GM18867 (cell line): Measurements from ENCODE around the gene EHD3.

Experiments
- ATAC-seq: cut with Tn5 transposase; IDR thresholded peaks from one replicate; pipeline ENCODE4 v1.9.1; 2021; ENCODE audit warnings: mild to moderate bottlenecking, moderate library complexity; ENCODE audit not compliant: unreplicated experiment

EHD3 gene

GRCh38 chr2:31253356-31254131 is 19.6 kb downstream of the EHD3 start:
- ATAC-seq: no peak

DNA sequence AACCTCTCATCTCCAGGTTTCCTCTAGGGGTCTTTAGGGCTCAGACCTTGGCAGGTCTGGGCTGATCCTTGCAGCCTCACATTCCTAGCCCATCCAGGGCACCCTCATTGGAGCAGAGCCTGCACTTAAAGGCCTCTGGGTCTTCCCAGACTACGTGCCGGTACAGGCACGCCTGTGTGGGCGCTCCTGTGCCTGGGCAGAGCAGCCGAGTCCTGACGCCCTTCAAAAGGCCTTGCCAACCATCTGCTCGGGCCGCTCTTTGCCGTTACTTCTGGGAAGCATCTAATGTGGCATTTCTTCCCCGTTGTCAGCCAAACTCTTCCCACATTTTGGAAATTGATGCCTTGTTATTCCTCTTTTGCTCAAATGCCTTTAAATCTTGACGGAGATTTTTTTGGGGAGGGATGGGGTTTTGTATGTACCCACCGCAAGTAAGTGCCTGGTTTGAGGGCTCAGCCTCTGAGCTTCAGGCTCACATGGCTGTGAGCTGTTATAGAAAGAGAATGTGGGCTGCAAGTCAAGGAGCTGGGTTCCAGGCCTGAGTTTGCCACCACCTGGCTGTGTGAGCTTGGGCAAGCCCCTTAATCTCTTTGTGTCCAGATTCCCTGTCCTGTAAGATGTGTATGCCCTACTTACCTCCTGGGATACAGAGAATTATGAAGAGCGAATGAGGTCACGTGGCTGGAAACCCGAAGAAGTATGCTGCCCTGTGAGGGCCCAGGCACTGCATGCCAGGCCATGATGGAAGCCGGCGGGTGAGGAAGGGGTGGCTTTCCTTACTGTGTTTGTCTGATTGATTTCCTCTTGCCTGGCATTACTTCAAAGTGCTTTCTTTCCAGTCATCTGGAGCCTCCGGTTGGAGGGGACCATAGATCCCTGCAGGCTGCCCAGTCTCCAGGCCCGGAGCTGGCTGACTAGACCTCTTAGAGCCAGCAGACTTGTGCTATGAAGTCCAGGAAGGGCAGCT is 20.6 kb downstream of the EHD3 start:
- ATAC-seq: no peak

DNA sequence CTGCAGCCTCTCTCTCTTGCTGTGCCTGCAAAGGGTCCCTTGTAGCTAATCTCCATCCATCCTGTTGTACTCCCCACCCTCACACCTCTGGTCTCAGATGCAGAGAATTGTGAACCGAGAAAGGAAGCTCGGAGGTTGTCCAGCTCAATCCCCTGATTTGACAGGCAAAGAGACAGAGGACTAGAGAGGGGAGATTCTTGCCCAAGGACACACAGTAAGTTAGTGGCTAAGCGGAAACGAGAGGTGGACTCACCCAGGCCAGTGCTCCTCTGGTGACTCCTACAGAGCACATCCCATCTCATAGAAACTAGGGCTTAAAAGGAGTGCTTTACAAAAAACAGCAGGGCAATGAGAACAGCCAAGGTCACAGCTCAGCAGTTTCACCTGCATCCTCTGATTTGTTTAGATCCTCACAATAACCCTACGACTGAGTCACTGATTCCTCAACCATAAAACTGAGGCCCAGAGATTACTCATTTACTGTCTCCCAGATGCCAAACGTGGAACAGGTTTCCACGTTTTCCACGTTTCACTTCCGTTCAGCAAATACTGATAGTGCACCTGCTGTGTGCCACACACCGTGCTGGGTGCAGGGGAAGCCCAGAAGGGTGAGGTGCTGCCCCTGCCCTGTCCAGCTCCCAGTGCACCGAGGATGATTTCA is 22.1 kb downstream of the EHD3 start:
- peak; percentile 66 for ATAC-seq

DNA sequence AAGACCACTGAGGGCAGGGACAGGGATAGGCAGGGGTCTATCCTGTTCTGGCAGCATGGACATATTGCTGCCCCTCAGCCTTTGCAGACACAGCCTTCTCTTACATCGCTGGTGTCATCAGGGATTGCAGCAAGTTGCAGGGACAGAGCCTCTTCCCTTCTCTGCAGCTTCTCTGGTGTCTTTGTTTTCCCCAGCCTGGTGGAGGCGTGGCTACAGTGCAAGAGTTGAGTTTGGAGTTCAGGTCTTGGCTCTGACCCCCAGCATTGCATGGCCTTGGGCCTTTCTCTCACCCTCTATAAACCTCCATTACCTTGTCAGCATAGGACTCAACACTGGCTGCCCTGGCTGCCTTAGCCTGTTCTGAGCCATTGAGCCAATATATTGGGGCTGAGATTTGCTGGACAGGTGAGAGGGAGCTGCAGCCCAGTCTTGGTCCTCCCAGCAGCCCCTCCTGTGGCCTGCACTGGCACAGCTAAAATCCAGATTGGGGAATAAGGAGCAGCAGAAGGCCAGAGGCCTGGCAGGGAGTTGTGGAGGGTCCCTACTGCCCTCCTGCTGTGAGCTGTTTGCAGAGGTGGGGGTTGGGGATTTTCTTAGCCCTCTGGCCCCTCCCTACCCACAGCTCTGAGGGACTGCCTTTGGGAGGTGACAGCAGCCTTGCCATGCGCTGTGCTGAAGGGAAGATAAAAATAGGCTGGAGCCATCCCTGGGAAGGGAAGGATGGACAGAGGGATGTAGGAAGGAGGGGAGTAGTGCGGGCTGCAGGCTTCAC is 22.8 kb downstream of the EHD3 start:
- ATAC-seq: peak; percentile 1

- ATAC-seq: peak; percentile 57
Observed at GRCh38 chr2:31258351-31258750, 24.4 kb downstream of the EHD3 start.

GRCh38 chr2:31259075-31259474 is 25.1 kb downstream of the EHD3 start:
- ATAC-seq: no peak

- ATAC-seq: no peak
Observed at GRCh38 chr2:31260870-31261269, 26.9 kb downstream of the EHD3 start.

DNA sequence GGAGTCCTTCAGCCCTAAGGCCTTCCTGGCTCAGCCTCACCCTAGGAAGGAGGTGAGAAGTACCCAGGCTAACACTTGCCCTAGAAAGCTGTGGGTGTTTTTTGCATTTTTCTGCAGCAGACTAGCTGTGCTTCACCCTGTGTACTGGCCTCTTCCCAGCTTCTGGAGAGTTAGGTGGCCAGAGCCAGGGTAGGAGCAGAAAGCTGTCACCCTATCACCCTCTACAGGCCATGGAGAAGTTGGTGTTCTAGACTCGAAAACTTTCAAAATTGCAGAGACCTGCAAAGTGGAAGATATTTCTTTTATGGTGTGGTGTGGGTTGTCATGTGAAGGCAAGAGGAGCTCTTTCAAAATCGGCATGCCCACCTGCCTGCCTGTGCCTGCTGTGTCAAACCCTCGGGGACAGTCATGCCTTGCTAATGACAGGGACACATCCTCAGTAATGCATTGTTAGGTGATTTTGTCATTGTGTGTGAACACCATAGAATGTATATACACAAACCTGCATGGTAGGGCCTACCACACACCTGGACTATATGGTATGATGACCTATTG is 29.8 kb downstream of the EHD3 start:
- ATAC-seq: no peak

- no peak for ATAC-seq
Observed at GRCh38 chr2:31265234-31265633, 31.3 kb downstream of the EHD3 start.

DNA sequence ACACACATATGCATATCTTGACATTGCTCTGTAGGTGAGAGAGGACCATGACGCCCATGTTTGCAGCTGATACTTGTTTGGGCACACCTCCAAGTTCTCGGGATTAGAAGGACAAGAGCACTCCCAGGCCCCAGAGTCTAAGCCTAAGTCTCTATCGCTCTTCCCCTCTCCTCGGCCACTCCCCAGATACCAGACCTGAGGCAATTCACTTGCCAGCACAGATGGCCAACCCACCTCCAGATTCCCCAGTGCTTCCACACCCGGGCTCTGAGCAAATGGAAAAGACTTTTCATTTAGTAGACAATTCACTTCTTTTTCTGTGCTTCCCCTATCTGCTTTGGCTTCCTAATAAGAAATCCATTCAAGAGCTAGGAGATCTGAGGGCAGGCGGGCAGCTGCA is 32.9 kb downstream of the EHD3 start:
- no peak for ATAC-seq

GRCh38 chr2:31267437-31268120 is 33.6 kb downstream of the EHD3 start:
- ATAC-seq: no peak

- no peak for ATAC-seq
Observed at GRCh38 chr2:31268344-31268743, 34.4 kb downstream of the EHD3 start.

- ATAC-seq: no peak
Observed at GRCh38 chr2:31269087-31269486, 35.1 kb downstream of the EHD3 start.

- no peak for ATAC-seq
Observed at GRCh38 chr2:31270131-31270530, 36.2 kb downstream of the EHD3 start.

DNA sequence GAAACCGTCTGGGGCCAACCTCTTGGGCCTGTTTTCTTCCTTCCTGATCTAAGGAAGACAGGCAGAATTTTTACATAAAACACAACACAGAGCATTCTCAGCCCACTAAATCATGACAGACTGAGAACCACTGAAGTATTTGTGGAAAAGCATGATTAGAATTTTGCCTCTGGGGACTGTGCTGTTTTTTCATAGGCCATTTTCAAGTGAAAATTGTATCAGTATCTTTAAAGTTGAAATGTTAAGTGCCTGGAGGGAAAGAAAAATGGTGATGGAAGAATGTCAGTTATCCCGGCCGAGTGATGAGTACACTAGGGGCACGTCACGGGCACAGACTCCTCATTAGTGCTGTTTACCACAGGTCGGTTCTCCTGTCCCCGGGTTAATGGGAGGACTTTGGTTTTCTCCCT is 36.9 kb downstream of the EHD3 start:
- no peak for ATAC-seq

- no peak for ATAC-seq
Observed at GRCh38 chr2:31271851-31272267, 37.9 kb downstream of the EHD3 start.

- ATAC-seq: no peak
Observed at GRCh38 chr2:31274401-31275075, 40.6 kb downstream of the EHD3 start.

DNA sequence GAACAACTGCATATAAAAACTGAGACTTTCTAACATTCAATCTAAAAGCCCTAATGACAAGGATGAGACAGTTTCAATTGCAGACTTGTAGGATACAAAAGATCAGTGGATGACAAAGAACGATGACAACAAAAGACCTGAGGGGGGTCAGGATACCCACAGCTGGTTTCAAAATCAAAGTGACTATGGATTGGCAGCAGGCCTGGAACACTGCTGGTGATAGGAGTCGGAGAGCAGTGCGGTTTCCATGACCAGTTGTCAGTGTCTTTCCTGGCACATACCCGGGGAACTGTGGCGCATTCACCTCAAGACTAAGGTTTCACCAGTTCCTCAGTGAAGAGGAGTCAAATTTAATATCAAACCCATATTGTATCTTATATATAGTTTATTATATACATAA is 42.0 kb downstream of the EHD3 start:
- no peak for ATAC-seq

DNA sequence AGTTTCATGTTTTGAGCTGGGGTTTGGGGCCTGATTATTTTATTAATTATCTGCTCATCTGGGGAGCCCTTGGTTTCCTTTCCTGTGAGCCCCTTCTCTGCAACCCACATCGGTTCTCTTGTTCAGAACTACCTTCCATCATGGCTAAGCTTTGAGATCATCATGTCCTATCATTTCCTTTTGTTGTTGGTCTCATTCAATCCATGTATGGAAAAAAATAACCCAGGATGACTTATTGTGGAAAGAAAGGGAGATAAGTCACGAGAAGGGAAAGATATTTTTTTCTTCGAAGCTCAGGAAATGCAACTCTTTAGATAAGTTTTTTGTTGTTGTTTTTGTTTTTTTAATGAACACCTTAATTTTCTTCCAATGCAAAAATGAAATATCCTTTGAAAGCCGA is 43.7 kb downstream of the EHD3 start:
- no peak for ATAC-seq
